GM12864 (cell line): Measurements from ENCODE around the gene ENKUR.
A peak's percentile ranks its signal among the peaks of the same experiment; 100 is the strongest.

Source experiments
- DNase-seq: peaks from one replicate; pipeline ENCODE4 v3.0.0-alpha.2; 2011; ENCODE audit warnings: low read depth
- H3K4me3 ChIP-seq: 2 replicates; pipeline ENCODE4 v1.5.1; 2011; ENCODE audit warnings: mild to moderate bottlenecking, low read depth, low read length, control low read depth
- TF ChIP-seq, protein P1 (sequence below): IDR thresholded peaks from 2 replicates; pipeline ENCODE4 v1.5.1; 2011; ENCODE audit warnings: low read depth, mild to moderate bottlenecking, moderate library complexity, low read length, control low read depth, inconsistent platforms; ENCODE audit errors: missing control alignments

ENKUR gene

DNA sequence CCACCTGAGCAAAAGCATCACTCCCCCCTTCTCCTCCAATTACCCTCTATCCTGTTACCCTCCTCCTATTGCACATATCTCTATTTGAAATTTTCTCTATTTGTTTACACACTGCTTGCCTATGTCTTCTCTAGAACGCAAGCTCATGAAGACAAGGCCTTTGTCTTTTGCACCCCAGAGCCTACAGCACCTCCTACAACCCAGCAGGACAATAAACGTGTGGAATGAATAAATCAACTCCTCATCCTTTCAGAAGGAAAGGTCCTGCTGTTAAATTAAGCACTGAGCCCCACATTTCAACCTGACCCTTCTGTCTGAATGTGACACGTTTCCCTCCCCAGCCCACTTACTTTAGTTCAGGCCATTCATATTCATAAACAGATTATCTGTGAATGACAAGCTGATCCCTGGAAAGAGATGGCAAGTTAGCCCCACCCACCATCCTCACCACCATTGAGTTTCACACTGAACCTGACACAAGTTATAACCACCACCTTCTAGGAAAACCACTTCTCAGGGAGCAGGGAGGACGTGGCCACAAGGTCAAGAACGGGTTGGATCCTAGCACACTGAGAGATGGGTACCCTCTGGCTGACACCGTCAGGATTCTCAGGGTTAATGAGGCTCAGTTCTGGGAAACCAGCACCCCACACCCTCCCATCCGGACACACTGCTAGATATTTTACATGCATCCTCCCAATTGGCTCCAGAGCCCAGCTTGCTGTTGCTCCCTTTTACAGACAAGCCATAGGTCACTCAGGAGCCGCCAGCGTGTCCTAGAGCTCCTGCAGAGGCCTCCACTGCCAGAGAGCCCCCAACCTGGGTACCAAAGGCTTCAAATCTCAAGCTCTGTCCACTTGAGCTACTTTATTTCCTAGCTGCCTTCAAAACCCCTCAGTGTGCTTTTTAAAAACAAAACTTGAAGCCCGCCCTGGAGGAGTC, 64.5 kb downstream of the ENKUR start:
- DNase-seq = no peak
- TF ChIP-seq, protein P1, sequence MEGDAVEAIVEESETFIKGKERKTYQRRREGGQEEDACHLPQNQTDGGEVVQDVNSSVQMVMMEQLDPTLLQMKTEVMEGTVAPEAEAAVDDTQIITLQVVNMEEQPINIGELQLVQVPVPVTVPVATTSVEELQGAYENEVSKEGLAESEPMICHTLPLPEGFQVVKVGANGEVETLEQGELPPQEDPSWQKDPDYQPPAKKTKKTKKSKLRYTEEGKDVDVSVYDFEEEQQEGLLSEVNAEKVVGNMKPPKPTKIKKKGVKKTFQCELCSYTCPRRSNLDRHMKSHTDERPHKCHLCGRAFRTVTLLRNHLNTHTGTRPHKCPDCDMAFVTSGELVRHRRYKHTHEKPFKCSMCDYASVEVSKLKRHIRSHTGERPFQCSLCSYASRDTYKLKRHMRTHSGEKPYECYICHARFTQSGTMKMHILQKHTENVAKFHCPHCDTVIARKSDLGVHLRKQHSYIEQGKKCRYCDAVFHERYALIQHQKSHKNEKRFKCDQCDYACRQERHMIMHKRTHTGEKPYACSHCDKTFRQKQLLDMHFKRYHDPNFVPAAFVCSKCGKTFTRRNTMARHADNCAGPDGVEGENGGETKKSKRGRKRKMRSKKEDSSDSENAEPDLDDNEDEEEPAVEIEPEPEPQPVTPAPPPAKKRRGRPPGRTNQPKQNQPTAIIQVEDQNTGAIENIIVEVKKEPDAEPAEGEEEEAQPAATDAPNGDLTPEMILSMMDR = no peak
- H3K4me3 ChIP-seq = peak overlapping the region; percentile 62

DNA sequence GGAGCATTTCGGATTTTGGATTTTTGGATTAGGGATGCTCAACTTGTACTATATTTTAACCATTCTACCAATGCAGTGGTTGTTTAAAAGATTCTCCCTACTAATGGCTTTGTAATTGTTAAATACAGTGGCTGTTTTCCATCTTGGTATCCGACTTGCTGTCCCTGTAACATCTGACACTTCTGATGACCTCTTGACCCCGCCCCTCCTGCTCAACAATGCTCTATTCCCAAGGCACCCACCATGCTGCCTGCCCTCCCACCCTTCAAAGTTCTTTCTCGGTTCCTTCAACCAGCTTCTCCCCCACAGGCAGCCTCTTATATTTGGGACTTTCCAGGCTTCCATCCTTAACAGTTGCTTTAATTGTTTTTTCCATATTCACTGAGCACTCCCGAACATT, 65.5 kb downstream of the ENKUR start:
- DNase-seq = no peak
- TF ChIP-seq, protein P1 = no peak
- H3K4me3 ChIP-seq = no peak overlapping the region

DNA sequence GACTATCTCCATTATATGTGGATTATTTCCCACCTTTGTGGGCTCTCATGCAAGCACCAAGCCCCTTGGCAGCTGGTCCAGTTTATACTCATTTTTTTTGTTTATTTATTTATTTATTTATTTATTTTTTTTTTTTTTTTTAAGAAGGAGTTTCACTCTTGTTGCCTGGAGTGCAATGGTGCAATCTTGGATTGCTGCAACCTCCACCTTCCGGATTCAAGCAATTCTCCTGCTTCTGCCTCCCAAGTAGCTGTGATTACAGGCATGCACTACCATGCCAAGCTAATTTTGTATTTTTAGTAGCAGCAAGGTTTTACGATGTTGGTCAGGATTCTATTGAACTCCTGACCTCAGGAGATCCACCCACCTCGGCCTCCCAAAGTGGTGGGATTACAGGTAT, 66.3 kb downstream of the ENKUR start:
- H3K4me3 ChIP-seq = no peak overlapping the region
- no peak for DNase-seq
- TF ChIP-seq, protein P1 = no peak

DNA sequence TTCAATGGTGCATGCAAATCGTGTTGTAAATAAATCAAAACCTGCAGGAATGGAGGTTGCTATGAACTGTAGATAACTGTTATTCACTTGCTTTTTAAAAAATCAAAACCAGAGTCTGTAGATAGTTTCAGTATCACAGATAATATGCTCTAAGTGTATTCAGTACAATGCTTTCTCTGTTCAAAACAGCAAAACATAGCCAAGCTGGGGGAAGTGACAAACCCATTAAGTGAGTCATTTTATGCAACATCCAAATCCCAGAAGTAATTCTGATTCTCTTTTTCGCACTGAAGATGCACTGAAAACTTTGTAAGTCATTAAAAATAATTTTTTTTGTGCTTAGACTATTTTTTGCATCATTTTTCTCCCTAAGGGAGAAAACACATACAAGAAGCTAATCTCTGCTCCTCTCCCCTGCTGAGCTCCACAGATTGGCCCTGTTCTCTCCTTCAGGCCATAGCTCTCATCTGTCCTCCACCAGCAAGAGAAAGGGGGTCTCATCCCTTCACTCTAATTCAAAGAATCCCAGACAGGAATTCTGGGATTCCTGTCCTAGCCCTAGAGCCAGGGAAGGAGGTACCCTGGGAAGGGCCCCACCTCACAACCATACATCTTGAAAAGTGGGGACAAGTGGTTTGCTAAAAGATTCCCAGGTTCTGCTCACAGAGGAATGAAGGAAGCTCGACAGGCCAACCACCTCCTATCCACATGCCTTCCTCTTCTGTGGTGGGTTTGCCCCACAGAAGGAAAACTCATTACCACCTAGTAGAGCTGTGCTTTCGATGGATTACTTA, 68.5 kb downstream of the ENKUR start:
- DNase-seq = peak; percentile 12
- TF ChIP-seq, protein P1 = no peak
- H3K4me3 ChIP-seq = no peak overlapping the region

DNA sequence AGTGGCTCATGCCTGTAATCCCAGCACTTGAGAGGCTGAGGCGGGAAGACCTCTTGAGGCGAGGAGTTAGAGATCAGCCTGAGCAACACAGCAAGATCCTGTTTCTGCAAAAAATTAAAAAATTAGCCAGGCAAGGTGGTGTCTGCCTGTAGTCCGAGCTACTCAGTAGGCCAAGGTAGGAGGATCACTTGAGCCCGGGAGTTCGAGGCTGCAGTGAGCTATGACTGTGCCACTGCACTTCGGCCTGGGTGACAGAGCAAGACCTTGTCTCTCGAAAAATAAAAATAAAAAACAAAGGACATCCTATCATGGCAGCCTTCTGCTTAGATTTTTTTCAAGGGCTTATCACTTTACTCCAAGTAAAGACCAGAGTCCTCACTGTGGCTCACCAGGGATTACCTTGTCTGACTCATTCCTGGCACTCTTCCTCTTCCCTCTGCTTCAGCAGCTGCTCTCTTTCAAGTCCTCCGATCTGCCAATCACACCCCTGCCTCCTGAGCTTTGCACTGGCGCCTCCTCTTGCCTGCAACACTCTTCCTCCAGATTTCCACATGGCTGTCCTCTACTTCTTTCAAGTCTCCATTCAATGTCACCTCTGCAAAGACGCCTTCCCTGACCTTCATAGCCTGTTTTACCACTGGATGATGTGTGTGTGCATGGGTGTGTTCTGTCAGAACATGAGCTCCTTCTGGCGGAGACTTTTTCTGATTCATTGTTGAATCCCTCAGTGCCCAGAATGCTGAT, 71.3 kb downstream of the ENKUR start:
- H3K4me3 ChIP-seq = no peak overlapping the region
- DNase-seq = no peak

DNA sequence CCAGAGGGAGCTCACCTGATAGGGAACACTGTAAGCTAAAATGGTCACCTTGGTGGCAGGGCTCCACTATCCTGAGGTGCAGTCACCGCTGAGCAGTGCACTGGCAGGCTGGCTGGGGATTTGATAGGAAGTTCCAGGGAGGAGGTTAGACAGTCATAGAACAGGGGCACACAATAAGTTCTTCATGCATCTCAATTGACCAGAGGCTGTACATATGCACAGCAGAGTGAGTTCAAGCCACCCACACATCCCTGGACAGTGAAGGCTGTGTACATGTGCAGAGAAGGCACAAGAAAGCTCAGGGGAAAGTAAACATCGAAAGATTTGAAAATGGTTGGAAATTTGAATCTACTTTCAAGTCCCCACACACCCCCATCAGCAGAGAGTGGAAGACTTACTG, 77.4 kb downstream of the ENKUR start:
- H3K4me3 ChIP-seq = no peak overlapping the region
- TF ChIP-seq, protein P1 = no peak
- DNase-seq = no peak

More for the DNA sequence above, 71.3 kb downstream of the ENKUR start:
- TF ChIP-seq, protein P1 = no peak
